GM19324 (cell line): ENCODE results near the gene ATAD2B.

Experiments
- ATAC-seq: cut with Tn5 transposase; IDR thresholded peaks from one replicate; pipeline ENCODE4 v1.9.1; 2021; ENCODE audit warnings: mild to moderate bottlenecking, moderate library complexity; ENCODE audit not compliant: unreplicated experiment, low FRiP score

The ATAD2B gene

DNA sequence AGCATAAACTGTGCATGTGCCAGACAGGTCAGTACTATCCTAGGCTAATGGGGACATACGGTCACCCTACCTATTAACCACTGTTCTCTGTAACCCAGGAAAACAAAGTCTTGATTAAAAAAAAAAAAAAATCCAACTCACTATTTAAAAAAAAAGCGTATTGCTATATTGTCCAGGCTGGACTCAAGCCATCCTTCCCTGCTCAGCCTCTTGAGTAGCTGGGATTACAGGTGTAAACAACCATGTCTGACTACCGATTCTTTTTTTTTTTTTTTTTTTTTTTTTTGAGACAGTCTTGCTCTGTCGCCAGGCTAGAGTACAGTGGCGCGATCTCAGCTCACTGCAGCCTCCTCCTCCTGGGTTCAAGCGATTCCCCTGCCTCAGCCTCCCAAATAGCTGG lies 11.6 kb downstream of the ATAD2B start:
- ATAC-seq = no peak

DNA sequence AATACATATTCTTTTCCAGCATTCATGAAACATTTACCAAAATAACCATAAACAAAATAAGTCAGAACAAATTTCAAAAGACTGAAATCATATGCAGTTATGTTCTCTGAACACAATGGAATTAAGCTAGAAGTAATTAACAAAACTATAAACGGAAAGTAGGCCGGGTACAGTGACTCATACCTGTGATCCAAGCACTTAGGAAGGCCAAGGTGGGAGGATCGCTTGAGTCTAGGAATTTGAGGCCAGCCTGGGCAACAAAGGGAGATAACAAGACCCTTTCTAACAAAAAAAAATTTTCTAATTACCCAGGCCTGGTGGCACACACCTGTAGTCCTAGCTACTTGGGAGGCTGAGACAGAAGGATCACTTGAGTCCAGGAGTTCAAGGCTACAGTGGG lies 14.9 kb downstream of the ATAD2B start:
- ATAC-seq = no peak

DNA sequence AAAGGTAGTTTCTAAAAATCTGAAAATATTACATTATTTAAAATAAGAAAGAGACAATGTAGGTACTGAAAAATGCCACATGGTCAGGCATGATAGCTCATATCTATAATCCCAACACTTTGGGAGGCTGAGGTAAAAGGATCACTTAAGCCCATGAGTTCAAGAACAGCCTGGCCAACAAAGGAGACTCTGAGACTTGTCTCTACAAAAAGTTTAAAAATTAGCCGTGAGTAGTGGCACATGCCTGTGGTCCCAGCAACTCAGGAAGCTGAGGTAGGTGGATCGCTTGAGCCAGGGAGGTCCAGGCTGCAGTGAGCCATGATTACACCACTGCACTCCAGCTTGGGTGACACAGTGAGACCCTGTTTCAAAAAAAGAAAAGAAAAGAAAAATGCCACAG lies 21.8 kb downstream of the ATAD2B start:
- no peak for ATAC-seq

DNA sequence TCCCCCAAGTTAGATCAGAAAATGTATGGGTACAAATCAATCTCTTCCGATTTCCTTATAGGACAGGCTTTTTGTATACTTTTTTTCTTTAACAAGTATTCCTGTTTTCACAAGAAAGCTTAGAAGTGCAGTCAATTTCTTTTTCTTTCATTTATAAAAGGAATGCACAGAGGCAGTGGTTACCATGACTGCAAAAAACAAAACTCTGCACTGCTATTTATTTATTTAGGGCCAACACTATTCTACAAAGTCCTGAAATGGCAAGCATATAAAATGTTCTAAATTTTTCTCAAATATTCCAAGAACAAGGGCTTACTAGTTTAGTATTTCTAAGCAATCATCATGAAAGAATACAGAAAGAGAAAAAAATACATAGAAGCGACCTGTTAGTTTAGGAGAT lies 22.2 kb downstream of the ATAD2B start:
- ATAC-seq = no peak

DNA sequence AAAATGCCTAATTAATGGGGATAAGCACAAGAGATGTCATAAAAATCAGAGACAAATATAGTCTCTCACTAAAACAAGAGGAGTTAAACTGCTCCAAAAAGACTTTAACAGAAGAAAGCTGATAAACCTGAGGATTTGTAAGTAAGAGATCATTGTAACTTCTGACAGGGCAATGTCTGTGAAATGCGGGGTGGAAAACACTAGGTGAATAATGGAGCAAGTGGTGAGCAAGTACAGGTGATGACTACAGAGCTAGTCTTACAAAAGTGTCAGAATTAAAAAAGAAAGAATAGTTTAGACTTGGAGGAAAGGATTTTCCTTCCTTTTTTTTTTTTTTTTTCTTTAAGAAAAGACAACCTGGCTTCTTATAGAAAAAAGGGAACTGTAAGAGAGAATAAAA lies 22.7 kb downstream of the ATAD2B start:
- no peak for ATAC-seq

DNA sequence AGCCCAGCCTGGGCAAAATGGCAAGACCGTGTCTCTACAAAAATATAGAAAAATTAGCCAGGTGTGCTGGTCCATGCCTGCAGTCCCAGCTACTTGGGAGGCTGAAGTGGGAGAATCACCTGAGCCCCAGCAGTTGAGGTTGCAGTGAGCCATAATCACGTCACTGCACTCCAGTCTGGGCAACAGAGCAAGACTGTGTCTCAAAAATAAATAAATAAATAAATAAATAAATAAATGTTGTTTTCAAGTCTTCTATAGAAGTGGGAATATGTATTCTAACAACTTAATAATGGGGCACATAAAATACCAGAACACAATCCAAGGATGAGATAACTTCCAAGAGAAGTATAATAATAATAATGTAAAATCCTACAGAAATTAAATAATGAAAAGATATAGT lies 23.9 kb downstream of the ATAD2B start:
- no peak for ATAC-seq

DNA sequence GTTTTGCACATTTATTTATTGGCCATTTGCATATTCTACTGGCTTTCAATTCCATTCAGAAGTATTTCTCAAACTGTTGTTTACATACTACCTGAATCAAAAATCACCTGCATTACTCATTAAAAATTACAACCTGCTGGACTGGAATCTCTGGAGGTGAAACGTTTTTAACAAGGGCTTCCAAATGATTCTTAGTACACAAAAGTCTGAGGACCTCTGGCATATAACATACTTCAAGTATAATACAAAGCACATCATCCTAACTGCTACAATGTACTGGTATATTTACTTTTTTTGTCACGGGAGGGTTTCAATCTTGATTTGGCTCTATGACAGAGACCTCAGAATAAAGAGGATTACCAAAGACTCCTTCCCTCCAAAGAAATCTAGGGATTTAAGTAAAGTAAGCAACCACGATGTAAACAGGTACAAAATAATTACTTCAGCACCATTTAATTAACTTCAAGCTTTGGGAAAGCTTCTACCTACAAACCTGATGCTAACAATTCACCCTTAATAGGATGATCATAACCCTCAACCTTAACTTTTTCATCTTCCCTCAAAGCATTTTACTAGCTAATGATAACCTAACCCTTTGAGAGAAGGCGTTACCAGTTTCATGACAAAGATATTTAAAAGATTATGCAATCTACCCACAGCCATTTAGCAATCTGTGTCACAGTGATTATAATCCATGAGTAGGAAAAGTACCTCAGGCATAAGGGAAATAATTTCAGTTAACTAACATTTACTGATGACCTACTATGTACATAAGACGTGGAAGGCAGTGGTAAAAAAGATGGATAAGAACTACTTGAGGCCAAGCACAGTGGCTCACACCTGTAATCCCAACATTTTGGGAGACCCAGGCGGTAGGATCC lies 24.7 kb downstream of the ATAD2B start:
- no peak for ATAC-seq

DNA sequence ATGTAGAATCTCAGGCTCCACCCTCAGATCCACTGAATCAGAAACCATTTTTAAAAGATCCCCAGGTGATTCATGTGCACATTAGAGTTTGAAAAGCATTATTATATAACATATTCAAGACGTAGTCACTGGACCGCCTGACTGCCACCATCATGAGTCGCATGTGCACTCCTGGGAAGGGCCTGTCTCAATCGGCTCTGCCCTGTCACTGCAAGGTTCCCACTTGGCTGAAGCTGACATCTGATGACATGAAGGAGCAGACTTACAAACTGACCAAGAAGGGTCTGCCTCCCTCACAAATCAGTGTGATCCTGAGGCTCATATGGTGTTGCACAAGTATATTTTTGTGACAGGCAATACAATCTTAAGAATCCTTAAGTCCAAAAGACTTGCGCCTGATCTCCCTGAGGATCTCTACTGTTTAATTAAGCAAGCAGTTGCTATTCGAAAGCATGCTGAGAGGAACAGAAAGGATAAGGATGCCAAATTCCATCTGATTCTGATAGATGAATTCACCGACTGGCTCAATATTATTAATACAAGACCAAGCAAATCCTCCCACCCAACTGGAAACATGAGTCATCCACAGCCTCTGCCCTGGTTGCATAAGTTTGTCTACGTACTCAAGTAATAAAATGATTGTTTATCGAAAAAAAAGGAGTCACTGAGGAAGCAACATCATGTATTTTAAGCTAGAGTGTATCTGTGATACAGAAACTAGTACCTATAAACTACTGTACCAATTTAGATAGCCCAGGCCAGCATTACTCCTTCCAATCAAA lies 26.2 kb downstream of the ATAD2B start:
- ATAC-seq = no peak

DNA sequence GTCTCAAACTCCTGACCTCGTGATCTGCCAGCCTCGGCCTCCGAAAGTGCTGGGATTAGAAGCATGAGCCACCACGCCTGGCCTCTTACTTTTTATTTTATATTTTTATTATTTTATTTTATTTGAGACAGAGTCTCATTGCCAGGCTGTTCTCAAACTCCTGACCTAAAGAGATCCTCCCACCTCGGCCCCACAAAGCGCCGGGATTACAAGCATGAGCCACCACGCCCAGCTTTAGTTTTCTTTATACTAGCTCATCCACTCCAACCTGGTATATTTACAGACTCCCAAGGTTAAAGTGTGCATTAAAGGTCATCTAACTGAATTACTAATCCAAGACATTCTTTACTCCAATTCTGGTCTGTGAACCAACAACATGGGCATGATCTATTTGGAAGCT lies 26.8 kb downstream of the ATAD2B start:
- ATAC-seq = no peak

DNA sequence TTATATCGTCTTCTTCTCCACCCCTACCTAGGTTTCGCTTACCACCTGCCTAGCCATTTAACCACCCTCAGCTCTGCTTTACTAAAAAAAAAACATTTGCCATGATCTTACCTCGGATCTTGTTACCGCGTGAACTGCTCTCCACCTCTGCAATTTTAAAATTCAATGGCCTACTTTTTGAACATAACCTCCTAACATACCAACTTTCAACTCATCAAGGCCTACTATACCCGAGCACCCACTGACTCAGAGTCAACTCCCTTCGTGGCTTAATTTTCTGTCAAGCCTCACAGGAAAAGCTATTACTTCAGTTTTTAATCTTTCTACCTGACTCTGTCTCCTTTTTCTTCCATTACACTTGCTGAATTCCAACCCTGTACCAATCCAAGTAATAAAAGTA lies 55.7 kb downstream of the ATAD2B start:
- no peak for ATAC-seq

DNA sequence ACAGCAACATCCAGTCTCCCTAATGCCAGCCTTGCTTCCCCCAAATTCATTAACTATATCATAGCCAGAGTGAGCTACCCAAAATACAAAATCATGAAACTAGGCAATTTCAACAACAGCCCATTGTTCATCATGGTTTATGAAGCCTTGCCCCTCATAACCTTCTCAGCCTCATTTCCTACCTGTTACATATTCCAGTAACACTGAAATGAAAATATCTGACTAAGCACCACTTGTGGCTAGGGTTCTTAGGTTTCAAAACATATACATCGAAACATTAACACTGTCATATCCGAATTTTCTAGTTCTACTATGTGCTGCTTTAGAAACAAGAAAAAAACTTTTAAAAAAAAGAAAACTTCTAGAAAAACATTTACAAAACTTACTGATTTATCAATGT lies 59.5 kb downstream of the ATAD2B start:
- ATAC-seq = no peak

DNA sequence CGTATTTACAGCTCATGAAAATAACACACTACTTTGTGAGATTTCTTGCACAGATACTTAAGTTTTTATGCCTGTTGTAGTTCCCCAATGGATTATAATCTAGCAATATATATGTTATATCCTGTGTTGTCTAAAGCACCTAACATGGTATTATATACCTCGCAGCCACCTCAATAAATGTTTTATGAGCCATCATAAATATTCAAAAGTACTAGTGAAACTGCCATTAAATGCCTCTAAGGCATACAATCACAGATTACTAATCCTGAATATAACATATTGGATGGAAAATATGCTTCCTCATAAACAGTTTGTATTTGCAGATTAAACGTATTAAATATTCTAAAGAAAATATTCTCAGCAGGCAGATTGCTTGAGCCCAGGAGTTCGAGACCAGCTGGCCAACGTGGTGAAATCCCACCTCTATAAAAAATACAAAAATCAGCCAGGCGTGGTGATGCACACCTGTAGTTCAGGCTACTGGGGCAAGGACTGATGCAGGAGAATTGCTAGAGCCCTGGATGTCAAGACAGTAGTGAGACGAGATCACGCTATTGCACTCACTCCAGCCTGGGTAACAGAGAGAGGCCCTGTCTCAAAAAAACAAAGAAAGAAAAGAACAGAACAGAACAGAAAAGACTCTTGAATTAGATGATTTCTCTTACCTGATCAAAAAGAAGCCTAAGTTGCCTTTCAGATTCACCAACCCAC lies 64.1 kb downstream of the ATAD2B start:
- ATAC-seq = no peak

DNA sequence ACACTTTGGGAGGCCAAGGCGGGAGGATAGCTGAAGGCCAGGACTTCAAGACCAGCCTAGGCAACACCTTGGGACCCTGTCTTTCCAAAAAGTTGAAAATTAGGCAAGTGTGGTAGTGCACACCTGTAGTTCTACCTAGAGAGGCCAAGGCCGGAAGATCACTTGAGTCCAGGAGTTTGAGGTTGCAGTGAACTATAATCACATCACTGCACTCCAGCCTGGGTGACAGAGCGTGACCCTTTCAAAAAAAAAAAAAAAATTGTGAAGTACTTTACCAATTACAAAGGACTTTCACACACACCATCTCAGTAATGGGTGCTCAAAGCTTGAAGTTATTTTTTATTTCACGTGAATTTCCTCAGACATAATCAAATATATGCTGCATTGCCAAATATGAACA lies 65.0 kb downstream of the ATAD2B start:
- ATAC-seq = no peak

DNA sequence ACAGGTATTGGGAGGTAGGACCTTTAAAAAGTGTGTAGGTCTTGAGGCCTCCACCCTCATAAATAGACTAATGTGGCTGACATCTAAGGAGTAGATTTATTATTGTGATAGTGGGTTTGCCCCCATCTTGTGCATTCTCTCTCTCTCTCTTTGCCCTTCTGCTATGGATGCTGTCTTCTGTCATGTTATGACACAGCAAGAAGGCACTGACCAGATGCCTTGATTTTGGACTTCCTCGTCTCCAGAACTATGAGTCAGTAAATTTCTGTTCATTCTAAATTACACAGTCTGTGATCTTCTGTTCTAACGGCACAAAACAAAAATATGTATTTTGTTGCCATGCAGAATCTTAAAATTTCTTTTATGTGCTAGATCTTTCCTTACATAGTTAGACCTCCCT lies 66.9 kb downstream of the ATAD2B start:
- ATAC-seq = no peak

DNA sequence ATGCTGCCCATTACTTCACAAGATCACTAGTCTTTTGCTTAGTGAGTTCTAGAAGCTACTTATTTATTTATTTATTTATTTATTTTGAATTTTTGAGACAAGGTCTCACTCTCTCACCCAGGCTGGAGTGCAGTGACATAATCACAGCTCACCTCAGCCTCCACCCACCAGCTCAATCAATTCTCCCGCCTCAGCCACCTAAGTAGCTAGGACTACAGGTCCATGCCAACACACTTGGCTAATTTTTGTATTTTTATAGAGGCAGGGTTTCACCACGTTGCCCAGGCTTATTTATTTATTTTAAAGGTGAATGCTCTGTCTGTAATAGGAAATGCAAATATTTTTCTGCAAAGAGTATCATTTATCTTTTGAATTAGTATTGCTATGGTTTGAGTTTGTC lies 67.7 kb downstream of the ATAD2B start:
- ATAC-seq = no peak

DNA sequence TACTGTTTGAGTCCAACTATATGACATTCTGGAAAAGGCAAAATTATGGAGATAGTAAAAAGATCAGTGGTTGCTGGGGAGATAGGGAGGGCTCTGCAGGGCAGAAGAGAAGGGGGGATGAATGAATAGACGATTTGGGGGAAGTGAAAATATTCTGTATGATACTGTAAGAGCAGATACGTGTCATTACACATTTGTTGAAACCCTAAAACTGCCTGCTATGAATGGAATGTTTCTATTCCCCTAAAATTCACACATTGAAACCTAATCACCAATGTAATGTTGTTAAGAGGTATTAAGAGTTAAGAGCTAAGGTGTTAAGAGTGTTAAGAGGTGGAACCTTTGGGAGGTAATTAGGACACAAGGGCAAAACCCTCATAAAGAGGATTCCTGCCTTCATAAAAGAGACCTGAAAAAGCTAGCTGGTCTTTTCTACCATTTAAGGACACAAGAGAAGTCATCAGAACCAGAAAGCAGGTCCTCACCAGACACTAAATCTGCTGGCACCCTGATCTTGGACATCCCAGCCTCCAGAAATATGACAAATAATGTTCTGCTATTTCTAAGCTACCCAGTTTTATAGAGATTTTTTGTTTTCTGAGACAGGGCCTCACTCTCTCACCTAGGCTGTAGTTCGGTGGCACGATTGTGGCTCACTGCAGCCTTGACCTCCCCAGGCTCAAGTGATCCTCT lies 76.2 kb downstream of the ATAD2B start:
- ATAC-seq = no peak

DNA sequence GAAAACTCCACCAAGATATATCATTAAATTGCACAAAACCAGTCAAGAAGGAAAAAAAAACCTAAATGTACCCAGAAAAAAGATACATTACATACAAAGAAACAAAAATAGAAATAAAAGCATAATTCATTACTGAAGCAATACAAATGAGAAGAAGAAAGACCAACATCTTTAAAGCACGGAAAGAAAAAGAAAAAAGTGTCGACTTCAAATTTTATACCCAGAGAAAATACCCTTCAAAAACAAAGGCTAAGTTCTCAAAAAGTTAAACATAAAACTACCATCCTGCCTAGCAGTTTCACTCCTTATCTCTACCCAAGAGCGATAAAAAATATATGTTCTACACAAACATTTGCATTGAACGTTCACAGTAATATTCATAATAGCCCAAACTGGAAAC lies 82.0 kb downstream of the ATAD2B start:
- ATAC-seq = no peak

DNA sequence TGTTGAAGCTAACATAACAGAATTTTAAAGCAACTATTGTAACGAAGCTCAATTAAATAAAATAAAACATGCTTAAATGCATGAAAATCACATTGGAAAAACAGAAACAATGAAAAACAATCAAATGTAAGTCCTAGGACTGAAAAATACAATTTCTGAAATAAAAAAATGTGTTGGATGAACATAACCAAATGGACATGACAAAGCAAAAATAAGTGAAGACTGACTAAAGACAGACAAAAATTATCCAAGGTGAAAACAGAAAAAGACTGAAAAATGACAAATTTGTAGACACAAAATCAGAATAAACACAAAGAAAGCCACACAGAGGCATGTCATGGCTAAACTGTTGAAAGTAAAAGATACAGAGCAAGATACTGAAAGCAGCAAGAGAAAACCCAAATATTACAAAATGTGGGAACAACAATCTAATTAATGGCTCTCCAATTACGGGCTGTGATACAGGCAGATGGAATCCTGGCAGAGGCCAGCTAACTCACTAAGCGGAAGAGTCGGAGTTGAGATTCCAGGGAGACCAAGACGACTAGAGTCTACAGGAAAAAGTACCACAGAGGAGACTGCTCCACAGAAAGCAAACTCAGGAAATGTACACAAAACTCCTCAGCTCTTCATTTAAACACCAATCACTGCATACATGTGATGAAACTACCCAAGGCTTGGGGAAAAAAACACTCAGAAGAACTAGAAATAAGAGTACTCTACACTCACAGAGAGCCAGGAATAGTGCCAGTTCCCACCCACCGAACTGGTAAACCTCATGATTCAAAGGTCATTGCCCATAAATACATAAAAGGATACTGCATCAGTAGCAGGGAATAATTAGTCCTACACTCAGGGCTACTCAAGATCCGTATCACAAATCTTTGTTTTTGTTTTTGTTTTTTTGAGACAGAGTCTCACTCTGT lies 83.6 kb downstream of the ATAD2B start:
- no peak for ATAC-seq

DNA sequence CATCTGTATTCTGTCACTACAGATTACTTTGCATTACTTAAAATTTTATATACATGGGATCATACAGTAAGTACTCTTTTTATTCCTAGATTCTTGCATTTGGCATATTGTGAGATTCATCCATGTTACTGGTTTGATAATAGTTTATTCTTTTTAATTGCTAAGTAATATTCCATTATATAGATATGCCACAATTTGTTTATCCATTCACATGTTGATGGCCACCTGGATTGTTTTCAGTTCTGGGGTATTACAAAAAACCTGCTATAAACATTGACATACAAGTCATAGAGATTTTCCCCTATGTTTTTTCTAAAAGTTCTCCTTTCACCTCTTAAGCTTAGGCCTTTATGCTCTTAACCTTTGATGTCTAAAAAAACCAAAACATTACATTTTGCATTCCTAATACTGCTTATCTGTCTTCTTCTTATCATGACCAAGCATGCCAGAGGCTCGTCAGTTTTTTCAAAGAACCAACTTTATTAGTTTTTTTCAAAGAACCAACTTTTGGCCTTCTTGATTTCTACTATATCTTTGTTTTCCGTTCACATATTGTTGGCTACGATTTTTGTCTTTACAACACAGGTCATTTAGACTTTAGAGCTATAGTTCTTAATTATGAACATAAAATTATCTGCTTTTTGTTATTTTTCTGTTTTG lies 86.9 kb downstream of the ATAD2B start:
- no peak for ATAC-seq
